Activated CD8-positive, alpha-beta memory T cell treated with anti-CD3 and anti-CD28 coated beads for 1 hour (primary cell): ENCODE results near the gene PLCH2.
"Not testable (repeated sequence)": the region's sequence is repeated elsewhere in the genome, so short reads cannot be mapped to it uniquely, and the experiment has no call there.

Experiments used
- DNase-seq, 2 donors: peaks; one replicate each; pipeline ENCODE4 v3.0.0-alpha.2; 2020; ENCODE audit warnings: low read depth in 1 of 2; ENCODE audit errors: extremely low read depth in 1 of 2

Gene PLCH2

GRCh38 chr1:2442661-2443060 is 33.4 kb upstream of the PLCH2 start:
- no peak for DNase-seq

GRCh38 chr1:2443277-2444137 is 32.6 kb upstream of the PLCH2 start:
- no peak for DNase-seq

- no peak for DNase-seq
Observed at GRCh38 chr1:2444138-2444591, 31.9 kb upstream of the PLCH2 start.

- no peak for DNase-seq
Observed at GRCh38 chr1:2445162-2445822, 30.8 kb upstream of the PLCH2 start.

- no peak for DNase-seq
Observed at GRCh38 chr1:2445823-2446215, 30.3 kb upstream of the PLCH2 start.

- DNase-seq = no peak
Observed at GRCh38 chr1:2446394-2446793, 29.7 kb upstream of the PLCH2 start.

GRCh38 chr1:2446861-2447260 is 29.2 kb upstream of the PLCH2 start:
- DNase-seq = no peak

- DNase-seq = no peak
Observed at GRCh38 chr1:2447276-2448097, 28.6 kb upstream of the PLCH2 start.

- DNase-seq = no peak
Observed at GRCh38 chr1:2448098-2448445, 28.0 kb upstream of the PLCH2 start.

- no peak for DNase-seq
Observed at GRCh38 chr1:2449636-2450454, 26.2 kb upstream of the PLCH2 start.

GRCh38 chr1:2451741-2452140 is 24.3 kb upstream of the PLCH2 start:
- DNase-seq = no peak

- DNase-seq = no peak
Observed at GRCh38 chr1:2452201-2452931, 23.7 kb upstream of the PLCH2 start.

GRCh38 chr1:2452932-2453315 is 23.2 kb upstream of the PLCH2 start:
- no peak for DNase-seq

- DNase-seq = no peak
Observed at GRCh38 chr1:2454227-2454626, 21.9 kb upstream of the PLCH2 start.

- DNase-seq = no peak
Observed at GRCh38 chr1:2455757-2456156, 20.3 kb upstream of the PLCH2 start.

GRCh38 chr1:2457444-2457843 is 18.6 kb upstream of the PLCH2 start:
- no peak for DNase-seq

- DNase-seq = no peak
Observed at GRCh38 chr1:2458687-2459086, 17.4 kb upstream of the PLCH2 start.

- DNase-seq = not testable (repeated sequence)
Observed at GRCh38 chr1:2459102-2459753, 16.9 kb upstream of the PLCH2 start.

- no peak for DNase-seq
Observed at GRCh38 chr1:2459757-2460156, 16.3 kb upstream of the PLCH2 start.

GRCh38 chr1:2460203-2460602 is 15.9 kb upstream of the PLCH2 start:
- DNase-seq = no peak
